ENCODE measurements around the gene ZFC3H1.

GRCh38 chr12:71607494-71608330 is 55.9 kb downstream of the ZFC3H1 start:
- TF ChIP-seq CTCF (IDR thresholded peaks at IDR 0.05), result no peak
- TF ChIP-seq EZH2phosphoT487 (IDR thresholded peaks at IDR 0.05), result no peak
- no peak for TF ChIP-seq EZH2 (IDR thresholded peaks at IDR 0.05)
